ENCODE data around the gene DENND4A. TPM values are rescaled to one million over a fixed set of nuclear protein-coding genes. Genes with fewer than 3 reads are reported as not detected.

The DENND4A gene
- total and polyA plus RNA-seq, 9 of the 15 experiments (the other 6 are each of a cell fraction or from before 2014, with no cell fraction given): 6.8 to 32.3 (median 19.9) TPM

- TF ChIP-seq ZNF644 (tag; IDR thresholded peaks at IDR 0.05; ENCODE audit: low read depth) (no peak), CEBPZ (IDR thresholded peaks at IDR 0.05; ENCODE audit: borderline replicate concordance, low read depth, low read length) (no peak), ZC3H11A (IDR thresholded peaks at IDR 0.05; ENCODE audit: low read depth, low read length) (no peak), TEAD1 (CRISPR knock-in tag; IDR thresholded peaks at IDR 0.05) (peak in 1 of 2 experiments; percentile 7; a peak in 1 of 4 replicates), PRMT5 (CRISPR knock-in tag; IDR thresholded peaks at IDR 0.05) (no peak), ZNF740 (CRISPR knock-in tag; IDR thresholded peaks at IDR 0.05) (no peak; the same call in 1 of the 2 replicates), ZNF740 (tag; IDR thresholded peaks at IDR 0.05) (peak in 1 of 2 experiments; percentile 84; a peak in 2 of 4 replicates), ELF1 (tag; IDR thresholded peaks at IDR 0.05) (no peak), SRF (CRISPR knock-in tag; IDR thresholded peaks at IDR 0.05) (no peak; a peak in 1 of 4 replicates), ZBTB12 (CRISPR knock-in tag; IDR thresholded peaks at IDR 0.05) (no peak), RBM15 (IDR thresholded peaks at IDR 0.05; ENCODE audit: insufficient read depth, low read length) (no peak), SREBF2 (CRISPR knock-in tag; IDR thresholded peaks at IDR 0.05) (no peak), PRPF4 (IDR thresholded peaks at IDR 0.05; ENCODE audit: insufficient read depth, low read depth, low read length, poor library complexity, severe bottlenecking) (no peak), KDM1A (IDR thresholded peaks at IDR 0.05) (peak in 1 of 2 experiments; percentile 56; a peak in 3 of 4 replicates)
Measured at GRCh38 chr15:65791335-65792137, 557 bp downstream of the DENND4A start (continued).
